Astrocyte (in vitro differentiated cells and primary cell): ENCODE results near the gene GLTPD2. TPM values are rescaled to one million over a fixed set of nuclear protein-coding genes. Genes with fewer than 3 reads are reported as not detected.

Experiments
- DNase-seq: peaks from one replicate; pipeline ENCODE4 v3.0.0-alpha.2; 2010; ENCODE audit warnings: low read depth
- FAIRE-seq: peaks from 2 replicates; lab custom pipeline; 2011; peaks lifted over from hg19 to GRCh38; lab: Jason Lieb, UNC
- H2AFZ ChIP-seq: 2 replicates; pipeline ENCODE4 v1.6.0; 2012; ENCODE audit warnings: low read depth, low read length, inconsistent platforms
- H3K27ac ChIP-seq: 2 replicates; pipeline ENCODE4 v1.5.1; 2011; ENCODE audit warnings: low read depth, low read length, inconsistent platforms
- H3K27me3 ChIP-seq: 2 replicates; pipeline ENCODE4 v1.6.0; 2011; ENCODE audit warnings: low read length, inconsistent platforms; ENCODE audit not compliant: insufficient read depth
- H3K36me3 ChIP-seq: 2 replicates; pipeline ENCODE4 v1.5.1; 2011; ENCODE audit warnings: low read length, inconsistent platforms; ENCODE audit not compliant: insufficient read depth
- H3K4me1 ChIP-seq: 2 replicates; pipeline ENCODE4 v1.5.1; 2011; ENCODE audit warnings: low read length, inconsistent platforms; ENCODE audit not compliant: insufficient read depth
- H3K4me2 ChIP-seq: 2 replicates; pipeline ENCODE4 v1.6.0; 2012; ENCODE audit warnings: low read length, inconsistent platforms
- H3K4me3 ChIP-seq: 2 replicates; pipeline ENCODE4 v1.5.1; 2011; ENCODE audit warnings: low read depth, mild to moderate bottlenecking, low read length, inconsistent platforms; ENCODE audit not compliant: insufficient read depth
- H3K79me2 ChIP-seq: 2 replicates; pipeline ENCODE4 v1.6.0; 2012; ENCODE audit warnings: mild to moderate bottlenecking, low read length, inconsistent platforms; ENCODE audit not compliant: insufficient read depth
- H3K9ac ChIP-seq: 2 replicates; pipeline ENCODE4 v1.6.0; 2012; ENCODE audit warnings: mild to moderate bottlenecking, low read length, inconsistent platforms
- H3K9me3 ChIP-seq: 2 replicates; pipeline ENCODE4 v1.5.1; 2012; ENCODE audit warnings: low read depth, mild to moderate bottlenecking, low read length, inconsistent platforms; ENCODE audit not compliant: insufficient read depth
- H4K20me1 ChIP-seq: 2 replicates; pipeline ENCODE4 v1.6.0; 2012; ENCODE audit warnings: low read length, inconsistent platforms; ENCODE audit not compliant: insufficient read depth
- H3K27ac Mint-ChIP-seq: one replicate; pipeline ENCODE4 v1.8.0; 2021; ENCODE audit warnings: mild to moderate bottlenecking, mixed read lengths; ENCODE audit not compliant: unreplicated experiment
- H3K27me3 Mint-ChIP-seq: one replicate; pipeline ENCODE4 v1.8.0; 2021; ENCODE audit warnings: low read depth, mixed read lengths; ENCODE audit not compliant: unreplicated experiment
- H3K36me3 Mint-ChIP-seq: one replicate; pipeline ENCODE4 v1.8.0; 2021; ENCODE audit warnings: low read depth, mixed read lengths; ENCODE audit not compliant: unreplicated experiment
- H3K4me1 Mint-ChIP-seq: one replicate; pipeline ENCODE4 v1.8.0; 2021; ENCODE audit warnings: low read depth, mixed read lengths; ENCODE audit not compliant: unreplicated experiment
- H3K4me3 Mint-ChIP-seq: one replicate; pipeline ENCODE4 v1.8.0; 2021; ENCODE audit warnings: mild to moderate bottlenecking, moderate library complexity, mixed read lengths; ENCODE audit not compliant: unreplicated experiment
- H3K9me3 Mint-ChIP-seq: one replicate; pipeline ENCODE4 v1.8.0; 2021; ENCODE audit warnings: mild to moderate bottlenecking, mixed read lengths; ENCODE audit not compliant: unreplicated experiment
- EZH2 ChIP-seq: IDR thresholded peaks from 2 replicates; pipeline ENCODE4 v1.6.1; 2012; ENCODE audit warnings: mild to moderate bottlenecking, low read length, inconsistent platforms; ENCODE audit not compliant: insufficient read depth
- total RNA-seq: library from RNA; stranded (reverse); gene quantifications from 2 replicates; pipeline ENCODE4 v1.2.1, GENCODE V29; 2021
- TF ChIP-seq, protein P1 (sequence below): IDR thresholded peaks from 2 replicates; pipeline ENCODE4 v1.5.1; 2011; ENCODE audit warnings: low read depth, mild to moderate bottlenecking, inconsistent platforms, low read length, moderate library complexity; ENCODE audit not compliant: insufficient read depth

The GLTPD2 gene
- total RNA-seq, 1 donor from 2014 or later: not detected

- Mint-ChIP-seq H3K9me3 (no peaks in the 10 kb centered on the region), H3K27me3 (peaks cover 32% of the 10 kb centered on the region), H3K27ac (no peak overlapping the region), H3K4me3 (no peak overlapping the region), H3K36me3 (no peaks in the 10 kb centered on the region), H3K4me1 (no peaks in the 10 kb centered on the region)
- H3K27me3 ChIP-seq: peaks cover 23% of the 10 kb centered on the region
- H3K9me3 ChIP-seq: no peaks in the 10 kb centered on the region
- TF ChIP-seq EZH2: no peak
- TF ChIP-seq, protein P1, sequence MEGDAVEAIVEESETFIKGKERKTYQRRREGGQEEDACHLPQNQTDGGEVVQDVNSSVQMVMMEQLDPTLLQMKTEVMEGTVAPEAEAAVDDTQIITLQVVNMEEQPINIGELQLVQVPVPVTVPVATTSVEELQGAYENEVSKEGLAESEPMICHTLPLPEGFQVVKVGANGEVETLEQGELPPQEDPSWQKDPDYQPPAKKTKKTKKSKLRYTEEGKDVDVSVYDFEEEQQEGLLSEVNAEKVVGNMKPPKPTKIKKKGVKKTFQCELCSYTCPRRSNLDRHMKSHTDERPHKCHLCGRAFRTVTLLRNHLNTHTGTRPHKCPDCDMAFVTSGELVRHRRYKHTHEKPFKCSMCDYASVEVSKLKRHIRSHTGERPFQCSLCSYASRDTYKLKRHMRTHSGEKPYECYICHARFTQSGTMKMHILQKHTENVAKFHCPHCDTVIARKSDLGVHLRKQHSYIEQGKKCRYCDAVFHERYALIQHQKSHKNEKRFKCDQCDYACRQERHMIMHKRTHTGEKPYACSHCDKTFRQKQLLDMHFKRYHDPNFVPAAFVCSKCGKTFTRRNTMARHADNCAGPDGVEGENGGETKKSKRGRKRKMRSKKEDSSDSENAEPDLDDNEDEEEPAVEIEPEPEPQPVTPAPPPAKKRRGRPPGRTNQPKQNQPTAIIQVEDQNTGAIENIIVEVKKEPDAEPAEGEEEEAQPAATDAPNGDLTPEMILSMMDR: no peak
- H3K4me2 ChIP-seq: no peak overlapping the region
- no peaks in the 10 kb centered on the region for H3K79me2 ChIP-seq
- no peak overlapping the region for H3K4me3 ChIP-seq
- DNase-seq: no peak
- no peak for FAIRE-seq
- no peaks in the 10 kb centered on the region for H3K36me3 ChIP-seq
- no peak overlapping the region for H3K27ac ChIP-seq
- no peaks in the 10 kb centered on the region for H4K20me1 ChIP-seq
- H2AFZ ChIP-seq: no peak overlapping the region
- H3K4me1 ChIP-seq: no peaks in the 10 kb centered on the region
- H3K9ac ChIP-seq: no peak overlapping the region
Observed at GRCh38 chr17:4753392-4753791, 35.4 kb upstream of the GLTPD2 start.

- Histone ChIP-seq H3K4me3 (no peak overlapping the region), H2AFZ (no peak overlapping the region), H3K9me3 (no peaks in the 10 kb centered on the region), H3K36me3 (no peaks in the 10 kb centered on the region), H3K79me2 (no peaks in the 10 kb centered on the region), H3K9ac (no peak overlapping the region), H3K27me3 (peaks cover 5% of the 10 kb centered on the region), H4K20me1 (no peaks in the 10 kb centered on the region), H3K4me1 (no peaks in the 10 kb centered on the region), H3K27ac (no peak overlapping the region), H3K4me2 (no peak overlapping the region)
- H3K27ac Mint-ChIP-seq: no peak overlapping the region
- H3K36me3 Mint-ChIP-seq: no peaks in the 10 kb centered on the region
- H3K4me1 Mint-ChIP-seq: no peaks in the 10 kb centered on the region
- no peak for TF ChIP-seq EZH2
- FAIRE-seq: no peak
- no peaks in the 10 kb centered on the region for H3K9me3 Mint-ChIP-seq
- H3K4me3 Mint-ChIP-seq: no peak overlapping the region
- no peak for DNase-seq
- H3K27me3 Mint-ChIP-seq: peaks cover 19% of the 10 kb centered on the region
Observed at GRCh38 chr17:4759776-4760236, 29.0 kb upstream of the GLTPD2 start.

DNA sequence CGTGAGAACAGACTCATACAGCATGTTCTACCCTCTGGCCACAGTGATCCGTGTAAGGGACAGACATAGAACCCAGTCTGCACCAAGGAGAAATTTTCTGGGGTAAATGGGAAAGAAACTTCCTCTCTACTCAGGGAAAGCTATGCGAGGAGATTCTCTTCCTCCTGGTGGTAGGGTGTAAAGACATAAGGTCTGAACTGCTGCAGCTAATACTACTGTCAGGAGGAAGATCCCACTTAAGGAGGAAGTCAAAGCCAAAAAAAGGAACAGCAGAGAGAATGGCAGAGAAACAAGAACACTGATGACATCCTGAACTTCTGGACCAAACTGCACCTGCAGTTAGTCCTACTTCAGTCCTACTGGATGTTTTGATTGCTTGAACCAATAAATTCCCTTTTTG is 24.2 kb upstream of the GLTPD2 start:
- Histone ChIP-seq H3K4me1 (no peaks in the 10 kb centered on the region), H3K36me3 (no peaks in the 10 kb centered on the region), H3K9ac (no peak overlapping the region), H3K79me2 (no peaks in the 10 kb centered on the region), H3K27me3 (peaks cover 5% of the 10 kb centered on the region), H3K9me3 (no peaks in the 10 kb centered on the region), H3K27ac (no peak overlapping the region), H2AFZ (no peak overlapping the region), H3K4me3 (no peak overlapping the region), H4K20me1 (no peaks in the 10 kb centered on the region), H3K4me2 (no peak overlapping the region)
- peaks cover 18% of the 10 kb centered on the region for H3K27me3 Mint-ChIP-seq
- FAIRE-seq (no peak), DNase-seq (no peak)
- H3K36me3 Mint-ChIP-seq: no peaks in the 10 kb centered on the region
- H3K9me3 Mint-ChIP-seq: no peaks in the 10 kb centered on the region
- H3K4me1 Mint-ChIP-seq: no peaks in the 10 kb centered on the region
- no peak overlapping the region for H3K4me3 Mint-ChIP-seq
- H3K27ac Mint-ChIP-seq: no peak overlapping the region
- TF ChIP-seq EZH2: no peak
- TF ChIP-seq, protein P1: no peak
